GM12878 (cell line): ENCODE results near the gene IARS2. TPM values are rescaled to one million over a fixed set of nuclear protein-coding genes. Genes with fewer than 3 reads are reported as not detected.
A peak's percentile ranks its signal among the peaks of the same experiment; 100 is the strongest.

Experiments used
- ASH2L ChIP-seq: fragments of 300-600, 200-600 bp; sonication (generic); IDR thresholded peaks from 2 replicates; pipeline ENCODE4 v1.6.1; 2017; ENCODE audit warnings: low read depth, mild to moderate bottlenecking, borderline replicate concordance
- CHD2 ChIP-seq: IDR thresholded peaks from 2 replicates; pipeline ENCODE4 v1.6.1; 2011; ENCODE audit warnings: low read depth, low read length, improper control_type of control experiment, borderline replicate concordance
- EED ChIP-seq: sonication (generic); IDR thresholded peaks from 2 replicates; pipeline ENCODE4 v1.6.1; 2016; ENCODE audit warnings: antibody characterized with exemption, low read depth
- EGR1 ChIP-seq, 2 experiments: IDR thresholded peaks; 1 replicate in 1 of 2; 2 replicates in 1 of 2; pipeline ENCODE4 v1.6.1; 2011 to 2012; ENCODE audit warnings: low read depth in 2 of 2, low read length in 2 of 2, borderline replicate concordance in 1 of 2, mild to moderate bottlenecking in 1 of 2, moderate library complexity in 1 of 2
- HCFC1 ChIP-seq: fragments of 150-350 bp; IDR thresholded peaks from 2 replicates; pipeline ENCODE4 v1.6.1; 2014; ENCODE audit warnings: low read length
- IKZF1 ChIP-seq: fragments of 450-650 bp; conservative IDR thresholded peaks from 2 replicates; pipeline ENCODE4 v1.6.1; 2017; ENCODE audit warnings: antibody characterized with exemption, mild to moderate bottlenecking
- KLF5 ChIP-seq: fragments of 450-650 bp; IDR thresholded peaks from 2 replicates; pipeline ENCODE4 v1.6.1; 2014; ENCODE audit warnings: mild to moderate bottlenecking; ENCODE audit not compliant: partially characterized antibody
- NBN ChIP-seq: fragments of 450-650 bp; IDR thresholded peaks from 2 replicates; pipeline ENCODE4 v1.6.1; 2016
- NFYA ChIP-seq: IDR thresholded peaks from 2 replicates; pipeline ENCODE4 v1.6.1; 2011; ENCODE audit warnings: low read depth, mild to moderate bottlenecking, low read length, improper control_type of control experiment, borderline replicate concordance
- NFYB ChIP-seq: IDR thresholded peaks from 2 replicates; pipeline ENCODE4 v1.6.1; 2011; ENCODE audit warnings: low read depth, mild to moderate bottlenecking, low read length, improper control_type of control experiment, moderate library complexity; ENCODE audit not compliant: insufficient read depth
- NR2F1 ChIP-seq: fragments of 450-650 bp; conservative IDR thresholded peaks from 2 replicates; pipeline ENCODE4 v1.6.1; 2017; ENCODE audit warnings: mild to moderate bottlenecking
- PML ChIP-seq: IDR thresholded peaks from 2 replicates; pipeline ENCODE4 v1.6.1; 2012; ENCODE audit warnings: low read length, inconsistent platforms
- POLR2A ChIP-seq: IDR thresholded peaks from 2 replicates; pipeline ENCODE4 v1.6.1; 2011; ENCODE audit warnings: low read depth, mild to moderate bottlenecking, low read length
- POLR2AphosphoS5 ChIP-seq: IDR thresholded peaks from 2 replicates; pipeline ENCODE4 v1.6.1; 2011; ENCODE audit warnings: mild to moderate bottlenecking, low read length, inconsistent platforms
- RAD51 ChIP-seq: fragments of 450-650 bp; IDR thresholded peaks from 2 replicates; pipeline ENCODE4 v1.6.1; 2016; ENCODE audit warnings: moderate library complexity, mild to moderate bottlenecking, inconsistent platforms
- WRNIP1 ChIP-seq: IDR thresholded peaks from 2 replicates; pipeline ENCODE4 v1.6.1; 2011; ENCODE audit warnings: low read depth, low read length, improper control_type of control experiment, borderline replicate concordance
- polyA plus RNA-seq, 11 experiments: library from polyadenylated mRNA; depleted of rRNA in 4 of 11; unstranded in 6 of 11; stranded (reverse) in 5 of 11; fragments of >200 nt; fragmentation: Nextera tagmentation in 4 of 11; fragmentation: Illumina TruSeq in 1 of 11; extraction: Ambion mirVana in 4 of 11; extraction: Trizol in 1 of 11; gene quantifications; 1 replicate in 1 of 11; 2 replicates in 10 of 11; pipeline versions ENCODE4 v1.2.1 to v1.2.3, GENCODE V29; 2011 to 2016; ENCODE audit warnings: inconsistent platforms in 2 of 11, missing spikeins in 2 of 11, low read depth in 1 of 11
- total RNA-seq, 4 experiments: library from RNA; depleted of rRNA in 3 of 4; stranded (reverse); fragments of >200 nt in 3 of 4; fragmentation: Illumina TruSeq in 1 of 4; extraction: Trizol in 1 of 4; gene quantifications; 2 replicates each; pipeline versions ENCODE4 v1.2.1 to v1.2.3, GENCODE V29; 2013 to 2021
- TF ChIP-seq, protein P1 (sequence below): fragments of 450-650 bp; conservative IDR thresholded peaks from 2 replicates; pipeline ENCODE4 v1.6.1; 2017; ENCODE audit warnings: mild to moderate bottlenecking, moderate library complexity
- TF ChIP-seq, protein P2 (sequence below): fragments of 450-650 bp; formaldehyde crosslinking; IDR thresholded peaks from 2 replicates; pipeline ENCODE4 v1.5.0; 2022; ENCODE audit warnings: mild to moderate bottlenecking, missing genetic modification characterization

Gene IARS2
- total and polyA plus RNA-seq, 10 of the 15 experiments (the other 5 are each of a cell fraction or from before 2014, with no cell fraction given) = 23.7 to 100 (median 66.8) TPM

DNA sequence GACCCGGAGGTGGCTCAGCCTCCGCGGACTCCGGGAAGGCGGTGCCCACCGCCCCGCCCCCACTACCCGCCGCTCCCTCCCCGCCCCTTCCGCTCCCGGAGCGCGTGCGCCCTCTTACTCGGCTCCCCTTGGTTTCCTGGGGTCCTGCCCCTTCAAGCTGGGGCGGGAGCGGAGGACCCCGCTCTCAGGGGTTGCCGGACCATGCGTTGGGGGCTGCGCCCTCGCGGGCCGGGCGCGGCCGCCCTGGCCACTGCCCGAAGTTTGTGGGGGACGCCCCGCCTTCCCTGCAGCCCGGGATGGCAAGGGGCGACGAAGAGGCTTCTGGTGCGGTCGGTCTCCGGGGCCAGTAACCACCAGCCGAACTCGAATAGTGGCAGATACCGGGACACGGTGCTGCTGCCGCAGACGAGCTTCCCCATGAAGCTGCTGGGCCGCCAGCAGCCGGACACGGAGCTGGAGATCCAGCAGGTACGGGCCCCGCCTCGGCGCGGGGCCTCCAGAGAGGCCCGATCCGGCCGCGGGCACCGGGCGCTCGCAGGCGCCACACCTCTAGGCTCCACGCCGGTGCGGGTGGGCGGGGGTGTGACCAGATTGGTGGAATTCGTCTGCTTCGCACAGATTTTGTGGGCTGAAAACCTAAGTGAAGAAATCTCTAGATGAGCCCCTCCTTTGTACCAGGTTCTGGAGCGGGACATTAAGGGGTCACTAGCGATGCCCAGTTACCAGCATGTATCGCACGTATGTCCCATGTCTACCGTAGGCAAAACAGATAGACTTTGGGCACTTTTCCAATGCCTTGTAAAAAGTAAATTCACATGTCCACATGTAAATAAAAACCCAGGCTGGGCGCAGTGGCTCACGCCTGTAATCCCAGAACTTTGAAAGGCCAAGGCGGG, at the start of gene IARS2 (continued):
- TF ChIP-seq, protein P1, sequence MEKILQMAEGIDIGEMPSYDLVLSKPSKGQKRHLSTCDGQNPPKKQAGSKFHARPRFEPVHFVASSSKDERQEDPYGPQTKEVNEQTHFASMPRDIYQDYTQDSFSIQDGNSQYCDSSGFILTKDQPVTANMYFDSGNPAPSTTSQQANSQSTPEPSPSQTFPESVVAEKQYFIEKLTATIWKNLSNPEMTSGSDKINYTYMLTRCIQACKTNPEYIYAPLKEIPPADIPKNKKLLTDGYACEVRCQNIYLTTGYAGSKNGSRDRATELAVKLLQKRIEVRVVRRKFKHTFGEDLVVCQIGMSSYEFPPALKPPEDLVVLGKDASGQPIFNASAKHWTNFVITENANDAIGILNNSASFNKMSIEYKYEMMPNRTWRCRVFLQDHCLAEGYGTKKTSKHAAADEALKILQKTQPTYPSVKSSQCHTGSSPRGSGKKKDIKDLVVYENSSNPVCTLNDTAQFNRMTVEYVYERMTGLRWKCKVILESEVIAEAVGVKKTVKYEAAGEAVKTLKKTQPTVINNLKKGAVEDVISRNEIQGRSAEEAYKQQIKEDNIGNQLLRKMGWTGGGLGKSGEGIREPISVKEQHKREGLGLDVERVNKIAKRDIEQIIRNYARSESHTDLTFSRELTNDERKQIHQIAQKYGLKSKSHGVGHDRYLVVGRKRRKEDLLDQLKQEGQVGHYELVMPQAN = peak; percentile 94
- TF ChIP-seq CHD2 (0 out of 2 replicates have a peak, but pooled peaks have one; percentile 64), POLR2A (peak; percentile 80), ASH2L (peak; percentile 61; the same call in 1 of the 2 replicates), WRNIP1 (no peak), EED (no peak), RAD51 (no peak), KLF5 (no peak), NFYB (0 out of 2 replicates have a peak, but pooled peaks have one; percentile 4), POLR2AphosphoS5 (0 out of 2 replicates have a peak, but pooled peaks have one; percentile 28), PML (peak; percentile 66; the same call in 1 of the 2 replicates), NBN (no peak), HCFC1 (0 out of 2 replicates have a peak, but pooled peaks have one; percentile 17), NR2F1 (peak; percentile 60; the same call in 1 of the 2 replicates), NFYA (no peak), EGR1 (IDR thresholded peaks at IDR 0.05; ENCODE audit: borderline replicate concordance in 1 of 2, low read depth in 2 of 2, low read length in 2 of 2) (peak in 1 of 2 experiments; percentile 83; a peak in 1 of 3 replicates), IKZF1 (peak; percentile 61)
- TF ChIP-seq, protein P2, sequence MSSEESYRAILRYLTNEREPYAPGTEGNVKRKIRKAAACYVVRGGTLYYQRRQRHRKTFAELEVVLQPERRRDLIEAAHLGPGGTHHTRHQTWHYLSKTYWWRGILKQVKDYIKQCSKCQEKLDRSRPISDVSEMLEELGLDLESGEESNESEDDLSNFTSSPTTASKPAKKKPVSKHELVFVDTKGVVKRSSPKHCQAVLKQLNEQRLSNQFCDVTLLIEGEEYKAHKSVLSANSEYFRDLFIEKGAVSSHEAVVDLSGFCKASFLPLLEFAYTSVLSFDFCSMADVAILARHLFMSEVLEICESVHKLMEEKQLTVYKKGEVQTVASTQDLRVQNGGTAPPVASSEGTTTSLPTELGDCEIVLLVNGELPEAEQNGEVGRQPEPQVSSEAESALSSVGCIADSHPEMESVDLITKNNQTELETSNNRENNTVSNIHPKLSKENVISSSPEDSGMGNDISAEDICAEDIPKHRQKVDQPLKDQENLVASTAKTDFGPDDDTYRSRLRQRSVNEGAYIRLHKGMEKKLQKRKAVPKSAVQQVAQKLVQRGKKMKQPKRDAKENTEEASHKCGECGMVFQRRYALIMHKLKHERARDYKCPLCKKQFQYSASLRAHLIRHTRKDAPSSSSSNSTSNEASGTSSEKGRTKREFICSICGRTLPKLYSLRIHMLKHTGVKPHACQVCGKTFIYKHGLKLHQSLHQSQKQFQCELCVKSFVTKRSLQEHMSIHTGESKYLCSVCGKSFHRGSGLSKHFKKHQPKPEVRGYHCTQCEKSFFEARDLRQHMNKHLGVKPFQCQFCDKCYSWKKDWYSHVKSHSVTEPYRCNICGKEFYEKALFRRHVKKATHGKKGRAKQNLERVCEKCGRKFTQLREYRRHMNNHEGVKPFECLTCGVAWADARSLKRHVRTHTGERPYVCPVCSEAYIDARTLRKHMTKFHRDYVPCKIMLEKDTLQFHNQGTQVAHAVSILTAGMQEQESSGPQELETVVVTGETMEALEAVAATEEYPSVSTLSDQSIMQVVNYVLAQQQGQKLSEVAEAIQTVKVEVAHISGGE (CRISPR knock-in tag) = peak; percentile 57; the same call in 1 of the 2 replicates
